KG1 (cell line): ENCODE results near the gene OR2S2.
"Not testable (repeated sequence)": the region's sequence is repeated elsewhere in the genome, so short reads cannot be mapped to it uniquely, and the experiment has no call there.

ENCODE experiments used
- DNase-seq: peaks from one replicate; lab custom pipeline; 2025; lab: John Stamatoyannopoulos, UW

OR2S2 gene, protein sequence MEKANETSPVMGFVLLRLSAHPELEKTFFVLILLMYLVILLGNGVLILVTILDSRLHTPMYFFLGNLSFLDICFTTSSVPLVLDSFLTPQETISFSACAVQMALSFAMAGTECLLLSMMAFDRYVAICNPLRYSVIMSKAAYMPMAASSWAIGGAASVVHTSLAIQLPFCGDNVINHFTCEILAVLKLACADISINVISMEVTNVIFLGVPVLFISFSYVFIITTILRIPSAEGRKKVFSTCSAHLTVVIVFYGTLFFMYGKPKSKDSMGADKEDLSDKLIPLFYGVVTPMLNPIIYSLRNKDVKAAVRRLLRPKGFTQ

DNA sequence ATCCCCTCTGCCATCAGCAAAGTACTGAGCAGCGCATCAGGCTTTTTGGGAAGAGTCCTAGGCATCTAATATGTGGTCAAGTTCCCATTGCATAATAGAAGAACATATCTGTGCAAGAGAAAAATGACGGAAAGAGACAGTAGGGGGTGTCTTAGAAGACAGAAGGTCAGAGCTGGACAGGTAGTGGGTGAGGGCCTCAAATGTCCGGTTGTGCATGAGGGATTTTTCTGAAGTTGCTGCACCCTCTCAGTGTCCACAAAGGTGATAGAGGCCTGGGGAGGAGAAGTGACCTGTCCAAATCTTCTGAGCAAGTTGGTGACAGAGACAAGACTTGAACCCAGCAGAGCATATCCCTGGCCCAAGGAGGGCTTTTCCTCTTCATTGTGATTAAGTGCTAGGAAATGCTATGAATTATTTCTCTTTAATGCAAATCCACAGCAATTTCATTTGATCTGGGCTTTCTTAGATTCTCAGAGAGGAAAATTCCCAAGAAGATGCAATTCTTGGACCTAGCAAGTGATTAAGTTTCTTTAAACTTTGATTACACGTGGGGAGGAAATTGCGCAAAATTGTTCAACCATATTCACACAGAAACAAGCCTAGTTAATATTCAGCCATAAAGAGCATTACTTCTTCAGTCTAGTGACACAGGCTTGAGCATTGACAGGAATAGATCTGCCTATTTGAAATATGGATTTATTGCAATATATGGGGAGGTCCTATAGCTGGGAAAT, at the start of gene OR2S2:
TSS of gene OR2S2 (minus strand) at position 51 of the 734 bp plus-strand sequence. CDS start 56 bp downstream, outside the sequence.
- no peak for DNase-seq

DNA sequence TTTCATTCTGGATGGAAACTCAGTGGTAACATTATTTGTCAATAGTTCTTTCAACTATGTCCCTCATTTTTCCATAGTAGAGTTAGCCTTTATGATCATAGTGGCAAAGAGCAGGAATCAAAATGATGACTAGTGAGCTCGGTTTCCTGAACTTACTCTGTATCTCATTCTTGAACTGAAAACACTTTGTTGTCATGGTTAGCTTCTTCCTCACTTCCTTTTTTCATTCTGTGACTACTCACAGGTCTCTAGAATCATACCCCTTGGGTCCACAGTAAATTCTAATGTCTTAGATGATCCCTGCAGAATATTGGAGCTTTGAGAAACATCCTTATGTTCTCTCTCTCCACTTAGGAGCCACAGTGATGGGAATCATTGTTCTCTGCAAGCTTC, 49.4 kb upstream of the OR2S2 start:
- DNase-seq = no peak

DNA sequence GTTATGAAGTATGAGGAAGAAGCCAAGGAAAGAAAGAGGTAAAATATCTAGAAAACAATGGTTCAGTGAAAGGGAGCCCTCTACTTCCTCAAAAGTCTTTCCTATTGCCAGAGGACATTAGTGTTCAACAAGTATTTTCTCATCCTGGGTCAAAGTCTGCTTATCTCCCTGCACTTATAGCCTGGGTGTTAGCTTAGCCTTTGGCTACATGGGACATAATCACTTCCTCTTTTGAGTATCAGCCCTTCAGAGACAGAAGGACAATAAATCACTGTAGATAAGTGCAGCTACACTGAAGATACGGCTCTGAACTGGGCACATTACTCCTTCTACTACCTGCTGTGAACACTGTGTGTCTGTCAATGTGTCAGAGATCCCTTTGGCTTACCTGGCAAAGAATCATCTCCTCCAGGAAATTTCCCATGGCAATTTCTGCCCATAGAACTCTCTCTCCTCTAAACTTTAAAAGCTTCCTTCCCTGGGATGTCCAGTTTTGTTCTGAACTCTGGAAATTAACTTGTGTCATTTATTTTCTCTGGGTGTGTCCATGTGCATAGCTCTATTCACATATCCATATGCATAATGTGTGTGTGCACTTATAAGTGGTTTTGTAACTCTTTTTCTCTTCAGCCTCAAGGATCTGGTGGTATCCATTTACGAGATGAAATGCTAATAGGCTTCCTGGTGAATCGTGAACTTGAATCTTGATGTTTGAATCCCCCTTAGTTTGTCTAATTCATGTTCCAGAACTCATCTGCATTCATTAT, 48.8 kb upstream of the OR2S2 start:
- no peak for DNase-seq

DNA sequence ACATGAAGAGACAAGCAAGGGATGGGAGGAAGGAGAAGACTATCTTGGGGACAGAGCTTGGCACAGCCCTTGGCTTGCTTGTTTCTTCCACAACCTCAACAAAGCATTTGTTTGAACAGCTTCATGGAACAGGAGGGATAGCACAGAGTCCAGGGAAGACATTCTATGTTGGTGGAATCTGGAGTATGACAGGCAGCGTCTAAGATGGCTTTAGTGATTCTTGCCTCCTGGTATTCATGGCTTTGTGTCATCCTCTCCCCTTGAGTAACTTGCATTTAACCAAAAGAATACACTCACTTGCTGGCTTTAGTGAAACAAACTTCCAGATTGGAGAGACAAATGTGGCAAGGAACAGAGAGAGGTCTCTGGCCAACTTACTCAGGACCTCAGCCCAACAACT, 47.9 kb upstream of the OR2S2 start:
- no peak for DNase-seq

DNA sequence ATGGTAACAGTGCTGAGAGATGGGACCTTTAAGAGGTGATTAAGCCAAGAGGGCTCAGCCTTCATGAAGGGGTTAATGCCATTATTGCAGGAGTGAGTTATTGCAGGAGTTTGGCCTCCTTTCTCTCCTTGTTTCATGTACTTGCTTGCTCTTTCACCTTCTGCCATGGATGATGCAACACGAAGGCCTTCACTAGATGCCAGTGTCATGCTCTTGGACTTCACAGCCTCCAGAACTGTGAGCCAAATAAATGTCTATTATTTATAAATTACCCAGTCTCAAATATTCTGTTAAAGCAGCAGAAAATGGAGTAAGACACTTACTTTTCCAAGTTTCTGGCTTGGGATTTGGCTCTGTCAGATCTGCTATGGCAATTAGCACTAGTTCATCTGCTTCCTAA, 40.4 kb upstream of the OR2S2 start:
- DNase-seq = no peak

DNA sequence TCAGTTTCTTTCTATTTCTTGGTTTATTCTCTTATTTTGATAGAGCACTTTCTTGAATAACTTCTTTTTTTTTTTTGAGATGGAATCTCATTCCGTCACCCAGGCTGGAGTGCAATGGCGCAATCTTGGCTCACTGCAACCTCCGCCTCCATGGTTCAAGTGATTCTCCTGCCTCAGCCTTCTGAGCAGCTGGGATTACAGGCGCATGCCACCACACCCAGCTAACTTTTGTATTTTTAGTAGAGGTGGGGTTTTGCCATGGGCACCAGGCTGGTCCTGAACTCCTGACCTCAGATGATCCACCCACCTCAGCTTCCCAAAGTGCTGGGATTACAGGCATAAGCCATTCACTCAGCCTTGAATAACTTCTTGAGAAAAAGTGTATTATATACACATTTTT, 39.1 kb upstream of the OR2S2 start:
- not testable (repeated sequence) for DNase-seq

DNA sequence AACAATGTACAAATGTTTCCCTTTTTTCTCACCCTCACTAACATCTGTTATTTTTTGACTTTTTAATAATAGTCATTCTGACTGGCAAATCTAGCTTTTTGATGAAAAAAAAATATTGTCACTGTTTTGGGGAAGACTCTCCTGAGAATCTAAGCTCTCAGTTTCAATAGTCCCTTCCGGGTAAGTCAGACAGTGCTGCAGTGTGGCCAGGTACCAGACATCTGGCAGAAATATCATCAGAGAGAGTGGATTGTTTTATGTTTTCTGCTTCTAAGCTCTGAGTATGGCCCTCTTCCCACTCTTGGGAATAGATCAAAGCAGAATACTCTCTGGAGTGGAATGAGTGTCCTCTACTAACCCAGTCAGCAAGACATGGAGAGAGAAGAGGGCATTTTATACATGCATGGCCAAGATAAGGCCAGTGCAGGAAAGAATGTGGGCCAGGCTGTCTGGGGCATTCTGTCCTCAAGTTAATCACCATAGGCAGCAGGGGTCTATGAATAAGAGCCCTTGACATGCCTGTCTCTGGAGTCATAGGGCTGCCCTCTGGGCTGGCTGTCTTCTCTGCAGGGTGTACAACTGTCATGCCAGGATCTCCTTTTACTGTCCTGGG, 38.5 kb upstream of the OR2S2 start:
- DNase-seq = no peak

DNA sequence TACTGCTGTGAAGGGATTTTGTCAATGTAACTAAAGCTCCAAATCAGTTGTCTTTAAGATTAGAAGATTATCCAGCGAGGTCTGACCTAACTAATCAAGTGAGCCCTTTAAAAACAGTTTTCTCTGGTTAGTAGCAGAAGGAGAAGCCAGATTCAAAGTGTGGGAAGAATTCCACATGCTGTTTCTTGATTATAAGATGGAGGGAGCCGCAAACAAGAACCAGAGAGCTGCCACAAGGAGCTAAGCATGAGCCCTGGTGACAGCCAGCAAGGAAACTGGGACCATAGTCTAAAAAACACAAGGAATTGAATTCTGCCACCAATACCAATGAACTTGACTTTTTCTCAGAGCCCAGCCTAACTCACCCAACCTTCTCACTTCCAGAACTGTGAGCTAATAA, 37.0 kb upstream of the OR2S2 start:
- no peak for DNase-seq

DNA sequence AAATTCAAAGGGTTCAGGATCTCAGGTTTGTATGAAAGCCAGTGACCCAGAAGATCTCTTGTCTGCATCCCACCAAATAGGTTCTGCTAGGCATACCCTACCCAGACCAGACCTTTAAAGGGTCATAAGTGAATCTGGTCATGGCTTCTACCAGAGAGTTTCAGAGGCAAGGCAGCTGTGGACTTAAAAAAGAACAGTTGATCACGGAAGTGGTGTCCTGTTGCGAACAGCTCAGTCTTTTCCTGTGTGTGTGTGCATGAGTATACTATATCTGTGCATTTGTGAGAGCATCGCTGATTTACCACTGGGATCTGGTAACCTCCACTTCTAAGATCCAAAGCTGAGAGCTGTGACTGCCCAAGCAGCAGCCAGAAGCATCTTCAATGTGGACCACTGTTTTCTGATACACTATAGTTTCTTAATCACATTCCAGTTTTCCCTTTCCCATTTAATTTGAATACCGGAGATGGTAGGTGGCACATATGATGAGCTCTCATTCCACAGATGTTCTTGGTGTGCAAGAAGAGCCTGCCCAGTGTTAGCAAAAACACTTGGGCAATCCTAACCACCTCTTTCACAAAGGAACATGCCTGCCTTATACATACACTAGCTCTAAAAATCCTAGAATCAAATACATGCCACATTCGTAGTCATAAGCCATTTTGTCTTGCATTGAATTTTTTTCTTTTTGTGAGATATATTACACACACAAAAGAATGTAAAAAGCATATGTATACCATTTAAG, 36.2 kb upstream of the OR2S2 start:
- DNase-seq = no peak

DNA sequence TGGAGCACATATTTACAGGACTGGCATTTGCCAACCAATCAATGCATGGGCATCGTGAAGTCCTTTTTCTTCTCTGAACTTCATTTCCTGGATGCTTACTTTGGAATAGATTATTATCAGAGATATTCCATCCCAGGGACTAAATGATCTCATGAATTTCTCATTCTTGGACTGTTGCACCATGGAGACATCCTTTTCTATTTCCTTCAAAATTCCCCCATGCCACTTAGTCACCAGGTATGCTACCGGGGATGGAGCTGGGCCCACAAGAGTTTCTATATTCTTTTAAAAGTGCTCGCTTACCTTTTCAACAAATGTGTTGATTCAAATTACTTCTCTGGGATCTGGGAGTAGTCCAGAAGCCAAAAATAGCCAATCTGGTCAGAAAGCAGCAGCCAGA, 35.2 kb upstream of the OR2S2 start:
- not testable (repeated sequence) for DNase-seq

DNA sequence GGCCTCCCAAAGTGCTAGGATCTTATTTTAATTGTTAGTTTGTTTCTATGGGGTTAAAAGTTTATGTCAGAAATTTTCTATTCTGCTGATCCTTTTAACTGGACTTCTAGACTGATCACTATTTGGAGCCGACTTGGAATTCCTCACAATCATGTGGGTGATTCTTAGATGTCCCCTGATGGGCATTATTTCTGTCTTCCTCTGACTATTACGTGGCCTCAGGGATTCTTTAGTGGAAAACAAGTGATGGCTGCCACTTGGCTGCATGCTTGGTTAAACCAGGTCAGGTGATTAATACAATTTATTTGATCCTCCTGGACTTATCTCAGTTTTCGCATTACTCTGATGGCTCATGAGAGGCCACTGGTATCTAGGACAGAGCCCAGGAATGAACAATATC, 32.2 kb upstream of the OR2S2 start:
- DNase-seq = no peak

DNA sequence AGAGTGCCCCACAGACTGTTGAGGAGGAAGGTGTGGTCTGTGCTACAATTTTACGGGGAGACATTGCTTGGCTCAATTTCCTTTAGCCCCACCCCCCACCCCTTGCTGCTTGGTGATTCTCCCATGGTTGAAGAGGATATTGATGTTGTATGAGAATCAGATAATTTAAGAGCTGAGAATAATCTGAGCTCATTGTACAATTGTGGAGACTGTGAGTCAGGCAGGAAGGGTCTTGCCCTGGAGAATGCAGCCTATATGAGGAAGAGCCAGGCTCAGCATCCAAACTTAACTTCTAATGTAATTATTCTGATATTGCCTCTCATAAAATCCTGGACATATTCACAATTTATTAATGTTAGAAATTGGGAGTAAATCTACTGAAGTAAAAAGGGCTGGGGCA, 26.1 kb upstream of the OR2S2 start:
- DNase-seq = no peak

DNA sequence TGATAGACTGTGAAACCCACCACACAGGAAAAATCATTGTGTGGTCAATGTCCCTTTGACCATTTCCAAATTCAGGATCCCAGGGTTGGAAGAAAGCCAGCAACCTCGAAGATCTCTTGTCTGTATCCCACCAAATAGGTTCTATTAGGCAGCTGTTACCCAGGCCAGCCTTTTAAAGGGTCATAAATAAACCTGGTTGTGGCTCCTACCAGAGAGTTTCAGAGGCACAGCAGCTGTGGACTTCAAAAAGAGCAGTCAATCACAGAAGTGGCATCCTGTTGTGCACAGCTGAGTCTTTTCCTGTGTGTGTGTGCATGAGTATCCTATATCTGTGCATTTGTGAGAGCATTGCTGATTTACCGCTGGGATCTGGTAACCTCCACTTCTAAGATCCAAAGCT, 23.7 kb upstream of the OR2S2 start:
- no peak for DNase-seq

DNA sequence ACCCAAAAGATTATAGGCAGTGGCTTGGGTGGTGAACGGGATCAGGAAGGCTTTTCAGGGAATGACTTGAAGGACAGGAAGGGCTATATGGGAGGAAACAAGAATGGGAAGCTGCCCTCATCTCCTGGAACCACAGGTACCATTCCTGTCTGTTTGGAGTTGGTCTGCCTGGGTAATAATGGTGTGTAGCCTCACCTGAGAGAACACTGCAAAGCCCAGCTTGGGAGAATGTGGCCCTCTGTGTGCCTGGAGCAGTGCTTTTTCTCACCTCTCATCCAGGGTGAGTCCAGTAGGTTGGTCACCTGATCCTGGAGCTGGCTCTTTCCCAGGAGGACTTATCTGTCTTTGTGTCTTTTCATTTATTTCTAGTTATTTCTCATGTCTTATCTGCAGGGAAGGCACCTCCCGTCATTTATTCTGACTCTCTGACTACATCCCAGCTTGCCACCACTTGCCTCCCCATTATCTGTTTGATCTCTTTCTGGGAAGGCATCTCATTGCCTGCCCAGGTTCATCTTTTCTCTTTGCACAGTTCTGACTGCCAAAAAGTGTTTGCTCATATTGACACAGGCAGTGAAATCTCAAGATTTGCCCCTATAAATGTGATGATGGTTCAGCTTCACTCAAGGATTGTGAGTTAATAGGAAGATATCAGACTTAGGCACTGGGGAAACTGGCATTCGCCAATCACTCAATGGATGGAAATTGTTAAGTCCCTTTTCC, 22.5 kb upstream of the OR2S2 start:
- DNase-seq = no peak

DNA sequence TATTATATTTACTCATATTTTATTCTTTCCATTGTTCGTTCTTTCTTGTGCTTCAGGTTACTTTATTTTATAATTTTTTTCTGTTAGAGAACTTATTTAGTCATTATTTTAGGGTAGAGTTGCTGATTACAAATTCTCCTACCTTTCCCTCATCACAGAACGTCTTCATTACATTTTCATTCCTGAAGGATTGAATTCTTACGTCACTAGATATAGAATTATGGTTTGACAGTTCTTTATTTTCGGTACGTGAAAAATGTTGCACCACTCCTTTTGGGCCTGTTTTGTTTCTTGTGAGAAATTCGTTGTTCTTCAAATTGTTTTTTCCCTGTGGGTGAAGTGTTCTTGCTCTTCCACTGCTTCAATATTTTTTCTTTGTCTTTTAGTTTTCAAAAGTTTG, 20.8 kb upstream of the OR2S2 start:
- no peak for DNase-seq

DNA sequence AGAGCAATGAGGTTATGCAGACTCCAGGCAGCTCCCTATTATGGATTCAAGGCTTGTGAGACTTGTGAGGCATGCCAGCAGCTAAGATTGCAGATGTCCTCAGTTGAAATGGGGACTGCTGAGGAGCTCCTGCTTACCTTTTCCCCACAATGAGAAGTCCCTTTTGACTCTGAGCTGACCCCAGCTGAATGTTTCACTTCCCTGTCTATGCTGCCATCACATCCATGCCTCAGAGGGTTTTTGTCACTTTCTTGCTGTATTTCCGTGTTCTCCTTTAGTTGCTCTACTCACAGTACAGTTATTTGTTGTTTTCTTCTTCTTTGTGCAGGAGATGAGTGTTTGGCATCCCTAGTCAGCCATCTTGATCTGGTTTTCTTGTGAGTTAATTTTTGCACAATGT, 18.8 kb upstream of the OR2S2 start:
- no peak for DNase-seq

DNA sequence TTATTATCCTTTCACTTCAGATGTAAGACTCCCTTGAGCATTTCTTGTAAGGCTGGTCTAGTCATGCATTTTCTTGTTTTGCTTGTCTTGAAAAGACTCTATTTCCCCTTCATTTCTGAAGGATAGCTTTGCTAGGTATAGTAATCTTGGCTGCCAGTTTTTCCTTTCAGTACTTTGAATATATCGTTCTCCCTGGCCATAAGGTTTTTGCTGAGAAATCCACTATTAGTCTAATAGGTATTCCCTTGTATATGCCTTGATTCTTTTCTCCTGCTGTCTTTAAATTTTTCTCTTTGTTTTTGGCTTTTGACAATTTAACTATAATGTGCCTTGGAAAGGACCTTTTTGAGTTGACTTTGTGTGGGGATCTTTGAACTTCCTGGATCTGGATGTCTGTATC, 16.8 kb upstream of the OR2S2 start:
- no peak for DNase-seq

DNA sequence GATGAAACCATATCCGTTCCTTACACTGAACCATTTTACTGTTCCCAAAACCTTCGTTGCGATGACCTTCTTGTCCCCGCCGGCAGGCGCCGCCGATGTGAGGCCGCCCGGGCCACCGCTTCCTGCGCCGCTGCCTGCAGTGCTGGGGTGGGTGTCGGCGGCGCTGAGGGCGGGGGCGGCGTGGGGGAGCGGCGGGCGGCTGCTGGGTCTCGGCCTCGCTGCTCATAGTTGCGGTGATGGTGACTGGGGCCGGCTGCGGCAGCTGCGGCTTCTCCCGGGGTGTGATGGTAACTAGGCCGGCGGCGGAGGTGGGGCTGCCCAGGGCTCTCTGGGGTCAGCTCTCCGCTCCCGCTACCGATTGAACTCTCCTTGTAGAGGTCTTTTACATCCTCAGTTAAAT, 14.1 kb upstream of the OR2S2 start:
- DNase-seq = no peak

DNA sequence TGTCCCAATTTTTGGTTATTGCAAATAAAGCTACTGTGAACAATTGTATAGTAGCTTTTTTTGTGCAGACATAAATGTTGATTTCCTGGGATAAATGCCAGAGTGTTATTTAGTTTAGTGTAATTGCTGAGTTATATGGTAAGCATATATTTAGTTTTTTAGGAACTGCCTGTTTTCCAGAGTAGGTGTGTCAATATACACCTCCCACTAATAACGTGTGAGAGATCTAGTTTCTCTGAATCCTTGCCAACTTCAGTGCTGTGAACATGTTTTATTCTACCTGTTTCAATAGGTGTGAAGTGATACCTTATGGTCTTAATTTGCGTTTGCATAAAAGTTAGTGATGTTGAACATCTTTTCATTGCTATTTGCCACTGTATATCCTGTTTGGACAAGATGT, 9.1 kb upstream of the OR2S2 start:
- DNase-seq = no peak

DNA sequence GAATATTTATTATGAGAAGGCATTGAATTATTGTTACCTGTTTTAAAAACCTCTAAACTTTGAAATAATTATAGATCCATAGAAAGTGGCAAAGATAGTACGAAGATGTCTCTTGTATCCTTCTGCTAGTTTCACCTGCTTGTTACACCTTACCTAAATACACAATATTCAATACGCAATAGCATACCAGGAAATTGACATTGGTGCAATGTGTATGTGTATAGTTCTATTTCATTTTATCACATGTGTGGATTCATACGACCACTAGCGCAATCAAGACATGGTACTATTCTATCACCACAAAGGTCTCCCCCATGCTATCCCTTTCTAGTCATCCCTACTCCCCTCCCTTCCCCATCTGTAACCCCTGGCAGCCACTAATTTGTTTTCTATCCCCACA, 8.5 kb upstream of the OR2S2 start:
- DNase-seq = no peak

DNA sequence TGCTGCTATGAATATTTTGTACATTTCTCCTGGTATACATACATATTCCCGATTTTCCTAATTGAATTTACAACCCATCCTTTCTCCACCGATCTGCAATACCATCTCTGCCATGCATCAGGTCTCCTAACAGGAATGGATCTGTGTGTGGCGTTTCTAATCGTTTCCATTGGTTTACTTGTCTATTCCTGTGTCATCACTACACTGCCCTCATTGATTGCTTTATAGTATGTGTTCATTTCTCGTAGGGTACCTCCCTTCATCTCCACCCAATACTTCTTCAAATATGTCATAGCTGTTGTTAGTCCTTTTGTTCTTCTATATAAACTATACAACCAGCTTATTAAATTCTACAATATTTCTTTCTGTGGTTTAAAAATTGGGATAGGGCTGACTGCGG, 7.1 kb upstream of the OR2S2 start:
- DNase-seq = no peak
